KOPT-K1 (cell line): Measurements from ENCODE around the gene CHST2.

Experiments used
- H3K27ac ChIP-seq: fragments of 200-600 bp; sonication (generic); 2 replicates; pipeline ENCODE4 v1.5.1; 2016; ENCODE audit warnings: antibody characterized with exemption, mild to moderate bottlenecking, low read depth, low read length; ENCODE audit not compliant: poor library complexity, severe bottlenecking
- H3K36me3 ChIP-seq: fragments of 200-600 bp; sonication (generic); 2 replicates; pipeline ENCODE4 v1.5.1; 2017; ENCODE audit warnings: antibody characterized with exemption, mild to moderate bottlenecking, low read length, moderate library complexity; ENCODE audit not compliant: insufficient read depth
- H3K9me3 ChIP-seq: fragments of 200-600 bp; sonication (generic); 2 replicates; pipeline ENCODE4 v1.5.1; 2017; ENCODE audit warnings: antibody characterized with exemption, low read length, mild to moderate bottlenecking; ENCODE audit not compliant: insufficient read depth, poor library complexity, severe bottlenecking

Gene CHST2

DNA sequence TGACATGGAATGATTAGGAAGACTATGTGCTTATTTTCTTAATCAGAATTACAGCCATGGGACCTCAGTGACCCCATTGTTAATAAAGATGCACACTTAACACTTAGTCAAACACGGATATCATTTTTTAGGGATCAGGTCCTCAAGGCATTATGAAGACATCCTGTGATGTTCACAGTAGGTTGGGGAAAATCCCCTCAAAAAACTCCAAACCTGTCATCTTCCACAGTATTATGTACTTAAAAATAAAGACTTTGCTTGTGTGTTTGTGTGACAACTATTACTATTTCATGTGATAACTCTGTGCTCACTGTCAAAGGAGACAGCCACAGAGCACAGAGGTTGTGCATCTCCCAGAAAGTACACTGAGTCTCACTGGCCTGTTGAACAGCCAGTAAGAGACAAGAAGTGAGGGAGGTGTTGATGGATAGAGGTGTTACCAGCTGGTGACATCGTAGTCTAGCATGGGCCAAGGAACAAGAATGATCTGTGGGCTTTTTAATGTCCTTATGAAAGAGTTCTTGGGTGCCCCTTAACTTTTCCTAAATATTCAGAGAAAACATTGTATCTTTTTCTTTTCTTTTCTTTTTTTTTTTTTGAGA is 18.0 kb downstream of the CHST2 start:
- Histone ChIP-seq H3K9me3 (no peaks in the 10 kb centered on the region), H3K27ac (no peak overlapping the region), H3K36me3 (no peaks in the 10 kb centered on the region)

GRCh38 chr3:143138953-143139352 is 19.4 kb downstream of the CHST2 start:
- no peak overlapping the region for H3K27ac ChIP-seq
- no peaks in the 10 kb centered on the region for H3K36me3 ChIP-seq
- H3K9me3 ChIP-seq: no peaks in the 10 kb centered on the region

GRCh38 chr3:143139762-143140161 is 20.2 kb downstream of the CHST2 start:
- no peak overlapping the region for H3K27ac ChIP-seq
- no peaks in the 10 kb centered on the region for H3K9me3 ChIP-seq
- no peaks in the 10 kb centered on the region for H3K36me3 ChIP-seq

- H3K9me3 ChIP-seq: no peaks in the 10 kb centered on the region
- H3K36me3 ChIP-seq: no peaks in the 10 kb centered on the region
- H3K27ac ChIP-seq: no peak overlapping the region
Observed at GRCh38 chr3:143140550-143140949, 21.0 kb downstream of the CHST2 start.

DNA sequence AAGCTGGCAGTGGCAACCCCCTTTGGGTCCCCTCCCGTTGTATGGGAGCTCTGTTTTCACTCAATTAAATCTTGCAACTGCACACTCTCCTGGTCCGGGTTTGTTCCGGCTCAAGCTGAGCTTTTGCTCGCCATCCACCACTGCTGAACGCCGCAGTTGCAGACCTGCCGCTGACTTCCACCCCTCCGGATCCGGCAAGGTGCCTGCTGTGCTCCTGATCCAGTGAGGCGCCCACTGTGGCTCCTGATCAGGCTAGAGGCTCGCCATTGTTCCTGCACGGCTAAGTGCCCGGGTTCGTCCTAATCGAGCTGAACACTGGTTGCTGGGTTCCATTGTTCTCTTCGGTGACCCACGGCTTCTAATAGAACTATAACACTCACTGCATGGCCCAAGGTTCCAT is 22.8 kb downstream of the CHST2 start:
- no peak overlapping the region for H3K27ac ChIP-seq
- no peaks in the 10 kb centered on the region for H3K9me3 ChIP-seq

GRCh38 chr3:143145906-143146305 is 26.3 kb downstream of the CHST2 start:
- H3K9me3 ChIP-seq: no peaks in the 10 kb centered on the region
- H3K36me3 ChIP-seq: no peaks in the 10 kb centered on the region
- no peak overlapping the region for H3K27ac ChIP-seq

More for the DNA sequence above, 22.8 kb downstream of the CHST2 start:
- H3K36me3 ChIP-seq: no peaks in the 10 kb centered on the region

- no peak overlapping the region for H3K27ac ChIP-seq
- no peaks in the 10 kb centered on the region for H3K9me3 ChIP-seq
- H3K36me3 ChIP-seq: no peaks in the 10 kb centered on the region
Observed at GRCh38 chr3:143146486-143147274, 27.1 kb downstream of the CHST2 start.

DNA sequence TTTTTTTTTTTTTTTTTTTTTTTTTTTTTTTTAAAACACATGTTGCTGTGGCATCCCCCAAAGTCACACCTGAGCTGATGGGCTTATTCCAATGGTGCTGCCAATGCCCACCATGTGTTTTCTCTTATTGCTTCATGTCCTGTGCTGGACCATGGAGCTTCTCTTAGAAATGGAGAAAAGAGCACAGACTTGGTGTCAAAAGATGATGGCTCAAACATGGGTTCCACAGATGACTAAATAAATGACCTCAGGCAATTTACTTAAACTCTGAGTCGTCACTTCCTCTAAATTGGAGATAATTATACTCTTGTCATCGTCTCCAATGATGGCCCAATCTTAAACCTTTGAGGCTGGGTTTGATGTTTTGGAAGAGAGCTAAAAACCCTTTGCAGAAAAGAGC is 28.1 kb downstream of the CHST2 start:
- Histone ChIP-seq H3K27ac (no peak overlapping the region), H3K9me3 (no peaks in the 10 kb centered on the region), H3K36me3 (no peaks in the 10 kb centered on the region)

GRCh38 chr3:143150071-143150470 is 30.5 kb downstream of the CHST2 start:
- Histone ChIP-seq H3K9me3 (no peaks in the 10 kb centered on the region), H3K27ac (no peak overlapping the region), H3K36me3 (no peaks in the 10 kb centered on the region)

GRCh38 chr3:143151004-143151731 is 31.6 kb downstream of the CHST2 start:
- Histone ChIP-seq H3K27ac (no peak overlapping the region), H3K36me3 (no peaks in the 10 kb centered on the region), H3K9me3 (no peaks in the 10 kb centered on the region)

DNA sequence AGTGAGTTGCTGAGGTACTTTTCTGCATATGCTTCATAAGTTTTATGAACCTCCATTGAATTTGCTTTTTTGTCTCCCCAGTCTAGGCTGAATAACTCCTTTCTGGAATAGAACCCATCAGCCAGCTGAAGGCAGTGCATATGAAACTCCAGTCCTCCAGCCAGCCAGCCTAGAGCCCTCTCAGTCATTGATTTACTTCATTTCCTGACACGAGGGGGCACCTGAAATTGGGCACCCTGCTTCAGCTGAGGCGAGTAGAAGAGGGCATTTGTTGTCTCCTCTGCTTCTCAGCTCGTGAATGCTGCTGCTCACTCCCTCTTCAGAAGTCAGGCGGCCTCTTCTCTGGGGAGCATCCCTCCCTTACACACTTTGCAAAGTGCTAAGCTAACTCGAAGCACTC is 32.5 kb downstream of the CHST2 start:
- Histone ChIP-seq H3K27ac (peak overlapping the region; percentile 13), H3K9me3 (no peaks in the 10 kb centered on the region), H3K36me3 (no peaks in the 10 kb centered on the region)

- no peaks in the 10 kb centered on the region for H3K36me3 ChIP-seq
- H3K27ac ChIP-seq: no peak overlapping the region
- no peaks in the 10 kb centered on the region for H3K9me3 ChIP-seq
Observed at GRCh38 chr3:143155756-143156155, 36.2 kb downstream of the CHST2 start.

GRCh38 chr3:143158014-143158988 is 38.7 kb downstream of the CHST2 start:
- Histone ChIP-seq H3K27ac (no peak overlapping the region), H3K36me3 (no peaks in the 10 kb centered on the region), H3K9me3 (no peaks in the 10 kb centered on the region)

GRCh38 chr3:143160437-143160836 is 40.9 kb downstream of the CHST2 start:
- H3K27ac ChIP-seq: no peak overlapping the region
- no peaks in the 10 kb centered on the region for H3K36me3 ChIP-seq
- no peaks in the 10 kb centered on the region for H3K9me3 ChIP-seq
